NB4 (cell line): ENCODE data around the gene TIMM22.

Source experiments
- CTCF ChIP-seq: IDR thresholded peaks from one replicate; pipeline ENCODE4 v1.5.1; 2012; ENCODE audit warnings: low read depth, low read length
- MAX ChIP-seq: IDR thresholded peaks from 2 replicates; pipeline ENCODE4 v1.6.1; 2011; ENCODE audit warnings: low read depth, low read length

GRCh38 chr17:979212-979538 is 17.8 kb upstream of the TIMM22 start:
- TF ChIP-seq CTCF (no peak), MAX (no peak)
